Choroid plexus epithelial cell (primary cell): Measurements from ENCODE around the gene MEA1.
A peak's percentile ranks its signal among the peaks of the same experiment; 100 is the strongest.

Experiments
- DNase-seq: peaks from one replicate; pipeline ENCODE4 v3.0.0-alpha.2; 2010; ENCODE audit warnings: low read depth
- H3K4me3 ChIP-seq: 2 replicates; pipeline ENCODE4 v1.5.1; 2011; ENCODE audit warnings: low read depth, mild to moderate bottlenecking, control low read depth, low read length, moderate library complexity
- TF ChIP-seq, protein P1 (sequence below): conservative IDR thresholded peaks from 2 replicates; pipeline ENCODE4 v1.5.1; 2011; ENCODE audit warnings: low read depth, mild to moderate bottlenecking, control low read depth, inconsistent platforms, low read length, moderate library complexity

MEA1 gene

DNA sequence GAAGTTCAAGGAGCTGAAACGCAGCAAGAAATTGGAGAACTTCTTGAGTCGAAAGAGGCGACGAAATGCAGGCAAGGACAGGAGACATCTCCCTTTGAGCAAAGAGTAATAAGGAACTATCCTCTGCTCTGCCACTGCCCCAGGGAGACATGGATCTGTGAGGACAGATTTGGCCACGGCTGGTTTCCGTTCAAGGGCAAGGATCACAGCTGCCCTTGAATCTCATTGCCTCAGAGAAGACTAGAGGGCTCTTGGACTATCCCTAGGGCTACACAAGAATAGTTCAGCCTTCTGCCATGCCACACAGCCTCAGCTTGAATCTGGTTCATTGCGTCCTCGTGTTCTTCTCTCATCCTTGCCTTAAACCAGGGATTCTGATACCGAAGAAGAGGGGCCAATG lies 15.4 kb upstream of the MEA1 start:
- H3K4me3 ChIP-seq: no peak overlapping the region
- TF ChIP-seq, protein P1, sequence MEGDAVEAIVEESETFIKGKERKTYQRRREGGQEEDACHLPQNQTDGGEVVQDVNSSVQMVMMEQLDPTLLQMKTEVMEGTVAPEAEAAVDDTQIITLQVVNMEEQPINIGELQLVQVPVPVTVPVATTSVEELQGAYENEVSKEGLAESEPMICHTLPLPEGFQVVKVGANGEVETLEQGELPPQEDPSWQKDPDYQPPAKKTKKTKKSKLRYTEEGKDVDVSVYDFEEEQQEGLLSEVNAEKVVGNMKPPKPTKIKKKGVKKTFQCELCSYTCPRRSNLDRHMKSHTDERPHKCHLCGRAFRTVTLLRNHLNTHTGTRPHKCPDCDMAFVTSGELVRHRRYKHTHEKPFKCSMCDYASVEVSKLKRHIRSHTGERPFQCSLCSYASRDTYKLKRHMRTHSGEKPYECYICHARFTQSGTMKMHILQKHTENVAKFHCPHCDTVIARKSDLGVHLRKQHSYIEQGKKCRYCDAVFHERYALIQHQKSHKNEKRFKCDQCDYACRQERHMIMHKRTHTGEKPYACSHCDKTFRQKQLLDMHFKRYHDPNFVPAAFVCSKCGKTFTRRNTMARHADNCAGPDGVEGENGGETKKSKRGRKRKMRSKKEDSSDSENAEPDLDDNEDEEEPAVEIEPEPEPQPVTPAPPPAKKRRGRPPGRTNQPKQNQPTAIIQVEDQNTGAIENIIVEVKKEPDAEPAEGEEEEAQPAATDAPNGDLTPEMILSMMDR: no peak
- DNase-seq: no peak

DNA sequence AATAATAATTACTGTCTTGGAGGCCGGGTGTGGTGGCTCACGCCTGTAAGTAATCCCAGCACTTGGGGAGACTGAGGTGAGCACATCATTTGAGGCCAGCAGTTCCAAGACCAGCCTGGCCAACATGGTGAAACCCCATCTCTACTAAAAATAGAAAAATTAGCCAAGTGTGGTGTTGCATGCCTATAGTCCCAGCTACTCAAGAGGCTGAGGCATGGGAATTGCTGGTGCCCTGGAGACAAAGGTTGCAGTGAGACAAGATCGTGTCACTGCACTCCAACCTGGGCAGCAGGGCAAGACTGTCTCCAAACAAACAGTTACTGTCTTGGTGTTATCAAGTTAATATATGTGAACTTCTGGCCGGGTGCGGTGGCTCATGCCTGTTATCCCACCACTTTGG lies 12.6 kb upstream of the MEA1 start:
- no peak for DNase-seq
- TF ChIP-seq, protein P1: no peak
- no peak overlapping the region for H3K4me3 ChIP-seq

DNA sequence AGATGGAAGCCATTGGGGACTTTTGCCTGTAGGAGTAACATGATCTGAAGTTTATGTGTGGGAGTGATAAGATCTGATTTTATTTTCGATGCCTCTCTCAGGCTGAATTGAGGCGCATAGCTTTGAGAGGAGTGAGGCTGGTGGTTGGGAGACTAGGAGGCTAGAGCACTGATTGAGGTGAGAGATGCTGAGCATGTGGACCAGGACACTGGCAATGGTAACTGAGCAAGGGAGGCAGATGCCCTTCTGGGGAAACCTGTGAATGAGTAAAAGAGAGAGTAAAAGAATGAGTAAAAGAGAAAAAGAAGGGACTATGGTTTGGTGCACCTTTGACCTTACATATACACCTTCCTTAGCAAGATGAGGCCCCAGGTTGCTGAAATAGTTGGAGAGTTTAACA lies 10.7 kb upstream of the MEA1 start:
- H3K4me3 ChIP-seq: no peak overlapping the region
- TF ChIP-seq, protein P1: no peak
- DNase-seq: no peak

DNA sequence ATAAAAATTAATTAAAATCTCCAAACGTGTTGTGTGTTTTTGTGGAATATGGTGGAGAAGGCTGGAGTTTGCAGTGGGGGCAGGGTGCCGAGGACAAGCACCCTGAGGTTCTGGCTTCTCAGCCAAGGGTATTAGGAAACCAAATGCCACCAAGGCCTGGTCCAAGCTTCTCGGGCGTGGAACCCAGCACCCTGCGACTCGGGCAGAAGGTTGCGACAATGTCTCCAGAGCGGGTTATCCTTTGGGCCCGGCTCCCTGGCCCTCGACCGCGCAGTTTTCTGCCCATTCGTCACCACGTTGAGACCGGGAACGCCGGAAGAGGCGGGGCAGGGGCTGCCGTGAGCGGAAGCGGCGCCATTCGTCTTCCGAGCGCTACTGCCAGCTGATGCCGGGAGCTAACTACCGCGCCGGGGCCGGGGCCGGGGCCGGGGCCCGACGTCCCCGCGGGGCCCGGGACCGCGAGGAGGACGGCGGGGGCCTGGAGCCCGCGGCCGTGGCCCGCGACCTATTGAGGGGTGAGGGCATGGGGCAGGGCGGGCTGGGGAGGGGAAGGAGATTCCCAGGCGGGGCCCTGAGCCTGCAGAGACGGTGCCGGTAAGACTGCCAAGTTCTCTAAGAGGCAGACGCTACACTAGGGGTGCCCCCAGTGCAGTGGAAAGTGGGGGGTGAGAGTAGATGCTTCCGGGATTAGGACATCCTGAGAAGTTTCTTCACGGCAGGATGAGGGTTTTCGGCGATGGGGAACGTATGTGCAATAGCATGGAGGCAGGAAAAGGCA lies 7.7 kb upstream of the MEA1 start, which contains the start of gene RRP36:
RRP36 (plus strand) TSS at position 354 of the 778 bp plus-strand sequence; CDS start at position 386, 32 bp downstream.
- TF ChIP-seq, protein P1: no peak
- peak; percentile 69 for DNase-seq
- H3K4me3 ChIP-seq: peak within 1 kb of the TSS; percentile 67

DNA sequence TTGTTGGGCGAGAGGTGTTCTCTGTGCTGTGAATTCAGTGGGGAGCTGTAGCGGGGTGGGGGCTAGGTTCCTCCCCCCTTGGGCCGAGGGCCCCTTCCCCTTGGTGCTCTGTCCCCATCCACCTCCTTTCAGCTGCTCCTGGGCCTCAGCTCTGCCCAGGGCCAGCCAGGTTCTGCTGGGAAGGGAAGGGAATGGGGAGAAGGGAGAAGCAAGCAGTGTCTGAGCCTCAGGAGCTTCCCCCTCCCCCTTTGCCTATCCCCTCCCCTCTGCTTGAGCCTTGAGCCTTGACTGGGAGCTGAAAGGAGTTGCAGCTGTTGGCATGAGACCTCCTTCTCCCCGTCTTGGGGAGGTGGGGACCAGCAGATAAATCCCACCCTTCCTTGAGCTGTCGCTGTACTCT lies 7.1 kb upstream of the MEA1 start:
- H3K4me3 ChIP-seq: peak overlapping the region; percentile 67
- TF ChIP-seq, protein P1: no peak
- DNase-seq: peak; percentile 34

DNA sequence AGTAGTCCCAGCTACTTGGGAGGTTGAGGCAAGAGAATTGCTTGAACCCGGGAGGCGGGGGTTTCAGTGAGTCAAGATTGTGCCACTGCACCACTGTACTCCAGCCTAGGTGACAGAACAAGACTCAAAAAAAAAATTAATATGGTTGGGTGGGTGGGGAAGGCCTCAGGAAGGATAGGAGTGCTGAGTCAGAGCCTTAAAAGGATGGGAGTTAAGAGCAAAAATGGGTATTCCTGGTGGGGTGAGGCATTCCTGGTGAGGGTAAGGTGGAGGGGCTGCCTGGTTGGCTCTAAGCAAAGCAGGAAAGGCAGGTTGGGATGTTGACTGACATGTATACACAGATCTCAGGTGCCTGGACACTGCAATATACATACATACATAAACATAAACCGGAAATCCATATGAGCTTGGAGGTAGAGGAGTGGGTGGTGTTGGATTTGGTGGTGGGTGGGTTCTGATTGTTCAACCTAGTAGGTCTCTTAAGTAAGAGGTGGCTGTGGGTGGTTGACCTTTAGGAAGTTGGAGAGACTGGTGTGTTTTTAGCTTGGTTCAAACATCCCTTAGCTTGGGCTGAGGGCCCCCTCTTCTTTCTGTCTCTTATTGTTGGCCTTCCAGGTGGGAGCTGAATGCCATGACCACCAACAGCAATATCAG lies 6.4 kb upstream of the MEA1 start:
- TF ChIP-seq, protein P1: no peak
- H3K4me3 ChIP-seq: no peak overlapping the region
- DNase-seq: no peak
